Stimulated activated CD4-positive, alpha-beta T cell treated with anti-CD3 and anti-CD28 coated beads, Interleukin-2, amount 100 ng/mL, for 24 hours (primary cell): ENCODE measurements around the gene TMEFF1.

Experiments
- DNase-seq, 2 donors: peaks; one replicate each; pipeline ENCODE4 v3.0.0-alpha.2; 2020

Gene TMEFF1

DNA sequence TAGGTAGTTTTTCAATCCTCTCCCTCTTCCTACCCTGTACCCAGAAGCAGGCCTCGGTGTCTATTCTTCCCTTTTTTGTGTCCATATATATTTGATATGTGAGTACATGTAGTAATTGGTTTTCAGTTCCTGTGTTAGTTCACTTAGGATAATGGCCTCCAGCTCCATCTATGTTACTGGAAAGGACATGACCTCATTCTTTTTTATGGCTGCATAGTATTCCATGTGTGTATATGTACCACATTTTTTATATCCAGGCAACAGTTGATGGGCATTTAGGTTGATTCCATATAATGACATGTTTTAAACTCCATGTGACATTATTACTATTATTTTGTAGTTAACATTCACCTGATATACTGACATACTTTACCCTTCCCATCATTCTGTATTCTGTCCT lies 154.0 kb downstream of the TMEFF1 start:
- DNase-seq: no peak
